Nephron (organoid): ENCODE results near the gene POP5.

Source experiments
- H3K27ac Mint-ChIP-seq, 3 experiments: 2 replicates each; pipeline ENCODE4 v1.8.0; 2020; ENCODE audit warnings: mixed read lengths in 3 of 3, mild to moderate bottlenecking in 2 of 3, moderate library complexity in 1 of 3
- H3K27me3 Mint-ChIP-seq: 2 replicates; pipeline ENCODE4 v1.8.0; 2021; ENCODE audit warnings: low read depth, mild to moderate bottlenecking, moderate library complexity, mixed read lengths
- H3K36me3 Mint-ChIP-seq: 2 replicates; pipeline ENCODE4 v1.8.0; 2020; ENCODE audit warnings: low read depth, mixed read lengths
- H3K4me1 Mint-ChIP-seq: 2 replicates; pipeline ENCODE4 v1.8.0; 2020; ENCODE audit warnings: mixed read lengths
- H3K4me3 Mint-ChIP-seq, 3 experiments: 2 replicates each; pipeline ENCODE4 v1.8.0; 2020; ENCODE audit warnings: mild to moderate bottlenecking in 3 of 3, mixed read lengths in 3 of 3, moderate library complexity in 2 of 3
- H3K9me3 Mint-ChIP-seq: 2 replicates; pipeline ENCODE4 v1.8.0; 2020; ENCODE audit warnings: mixed read lengths
- CTCF ChIP-seq, 3 experiments: fragments of 200-600 bp; sonication (generic); IDR thresholded peaks; one replicate each; pipeline ENCODE4 v1.5.0; 2021; ENCODE audit warnings: antibody characterized with exemption in 3 of 3; ENCODE audit not compliant: unreplicated experiment in 3 of 3

The POP5 gene

DNA sequence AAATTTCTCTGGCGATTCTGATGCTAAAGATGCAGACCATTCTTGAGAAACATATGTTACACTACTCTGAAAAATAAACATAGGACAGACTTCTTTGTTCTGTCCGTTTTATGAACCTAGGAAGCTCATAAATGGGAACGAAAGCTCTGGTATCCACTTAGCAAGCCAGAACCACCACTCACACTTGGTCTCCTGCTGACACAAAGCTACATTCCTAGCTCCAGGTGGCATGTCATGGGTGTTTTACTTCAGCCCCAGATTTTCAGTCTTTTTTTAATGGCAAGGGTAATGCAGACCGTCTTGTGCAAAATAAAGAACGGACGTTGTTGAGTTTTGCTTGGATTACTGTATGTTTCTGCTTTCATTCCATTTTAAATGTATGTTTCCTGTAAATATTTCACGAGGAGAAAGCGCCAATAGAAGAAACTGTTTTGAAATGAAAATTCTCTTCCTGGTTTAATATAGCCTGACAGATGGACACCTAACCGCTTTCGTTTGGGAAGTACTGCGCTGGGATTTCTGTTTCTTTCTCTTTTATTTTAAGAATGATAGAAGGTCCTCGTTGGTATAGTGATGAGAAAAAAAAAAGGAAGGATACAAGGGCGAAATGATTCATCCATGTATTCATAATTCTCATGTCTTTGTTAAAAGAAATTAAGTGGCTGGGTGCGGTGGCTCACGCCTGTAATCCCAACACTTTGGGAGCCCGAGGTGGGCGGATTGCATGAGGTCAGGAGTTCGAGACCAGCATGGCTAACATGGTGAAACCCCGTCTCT, 51.4 kb downstream of the POP5 start:
- Mint-ChIP-seq H3K4me1 (peaks cover 15% of the 10 kb centered on the region), H3K9me3 (no peaks in the 10 kb centered on the region), H3K36me3 (no peaks in the 10 kb centered on the region), H3K27me3 (no peaks in the 10 kb centered on the region), H3K27ac (peak overlapping the region; percentile 96 to 100 (median 98)), H3K4me3 (peak overlapping the region; percentile 98 to 100 (median 100))
- TF ChIP-seq CTCF (IDR thresholded peaks at IDR 0.05; ENCODE audit: unreplicated experiment in 3 of 3) = no peak

DNA sequence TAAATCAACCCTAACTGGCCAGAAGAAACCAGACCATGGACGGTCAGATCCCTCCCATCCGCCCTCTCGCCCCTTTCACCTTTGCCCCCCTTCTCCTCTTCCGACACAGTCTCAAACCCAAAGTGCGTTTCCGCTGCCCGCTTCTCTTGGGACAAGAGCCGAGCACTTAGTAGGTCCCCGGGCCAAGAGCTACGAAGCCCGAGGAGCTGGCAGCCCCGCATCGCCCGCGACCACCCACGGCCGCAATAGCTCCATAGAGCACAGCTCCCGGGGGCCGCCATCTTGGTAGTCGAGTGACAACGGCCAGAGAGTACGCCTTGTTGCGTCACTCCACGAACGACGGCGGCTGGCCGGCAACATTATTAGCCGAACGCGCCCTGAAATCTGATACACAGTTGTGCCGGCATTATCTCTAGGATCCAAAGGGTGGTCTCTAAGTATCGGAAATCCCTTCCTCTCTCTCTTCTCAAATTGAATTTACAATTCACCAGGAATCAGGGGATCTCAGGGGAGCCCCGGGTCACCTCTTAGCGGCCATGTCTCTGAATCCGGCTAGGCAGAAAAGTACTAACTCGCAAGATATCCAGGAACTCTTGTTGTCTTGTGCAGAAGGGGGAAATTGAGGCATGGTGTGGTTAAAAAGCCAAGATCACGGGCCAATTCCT, 52.2 kb downstream of the POP5 start, which contains the start of gene COQ5:
TSS of gene COQ5 (minus strand) at position 298 of the 665 bp plus-strand sequence. CDS start at position 281, 17 bp downstream.
- Mint-ChIP-seq H3K9me3 (no peaks in the 10 kb centered on the region), H3K4me3 (peak within 1 kb of the TSS; percentile 98 to 100 (median 100)), H3K27me3 (no peaks in the 10 kb centered on the region), H3K4me1 (peaks cover 15% of the 10 kb centered on the region), H3K36me3 (peaks cover 3% of the 10 kb centered on the region), H3K27ac (peak within 1 kb of the TSS; percentile 96 to 100 (median 98))
- TF ChIP-seq CTCF (IDR thresholded peaks at IDR 0.05; ENCODE audit: unreplicated experiment in 3 of 3) = no peak
